Measurements from ENCODE around the gene ZNF385A. TPM values are rescaled to one million over a fixed set of nuclear protein-coding genes. Genes with fewer than 3 reads are reported as not detected.

The ZNF385A gene
- total RNA-seq, 1 experiment from 2014 or later = 17.5 TPM

- TF ChIP-seq CTCF (conservative IDR thresholded peaks at IDR 0.05; ENCODE audit: low read depth, low read length) = no peak
- no peak for TF ChIP-seq EZH2 (IDR thresholded peaks at IDR 0.05; ENCODE audit: borderline replicate concordance, low read depth, low read length, poor library complexity, severe bottlenecking)
- ChIA-PET CTCF (interaction anchor here (1.7 kb wide), 1 partner anchor 22 kb away, joined by 5 read pairs; no protein-coding TSS in a partner anchor), POLR2A (ENCODE audit: low non-redundant PET) (no interaction called here)
- DNase-seq (ENCODE audit: low spot score) = no peak
- H3K27ac ChIP-seq (ENCODE audit: low read depth, low read length, poor library complexity, severe bottlenecking) = peak overlapping the region; percentile 29
- H3K4me3 ChIP-seq (ENCODE audit: low read depth, low read length, poor library complexity, severe bottlenecking) = no peak overlapping the region
- H3K36me3 ChIP-seq (ENCODE audit: insufficient read depth, low read length, poor library complexity, severe bottlenecking) = no peaks in the 10 kb centered on the region
- intact Hi-C loops (cut with micrococcal nuclease; ENCODE audit: unreplicated experiment) = no loop called here
- no peaks in the 10 kb centered on the region for H3K9me3 ChIP-seq (ENCODE audit: low read depth, low read length, poor library complexity, severe bottlenecking)
- H3K27me3 ChIP-seq (replicated peaks; ENCODE audit: insufficient read depth, low read depth, low read length, poor library complexity) = no peaks in the 10 kb centered on the region
- H3K4me1 ChIP-seq (ENCODE audit: insufficient read depth, low read length, poor library complexity, severe bottlenecking) = peaks cover 37% of the 10 kb centered on the region
- no TSS peak for BruUV-seq (replicated peaks)
Observed at GRCh38 chr12:54421175-54421878, 36.8 kb upstream of the ZNF385A start.

- intact Hi-C loops (cut with micrococcal nuclease; ENCODE audit: unreplicated experiment) = no loop called here
- H3K36me3 ChIP-seq (ENCODE audit: insufficient read depth, low read length, poor library complexity, severe bottlenecking) = no peaks in the 10 kb centered on the region
- no peaks in the 10 kb centered on the region for H3K9me3 ChIP-seq (ENCODE audit: low read depth, low read length, poor library complexity, severe bottlenecking)
- no TSS peak for BruUV-seq (replicated peaks)
- no peak for TF ChIP-seq CTCF (conservative IDR thresholded peaks at IDR 0.05; ENCODE audit: low read depth, low read length)
- TF ChIP-seq EZH2 (IDR thresholded peaks at IDR 0.05; ENCODE audit: borderline replicate concordance, low read depth, low read length, poor library complexity, severe bottlenecking) = no peak
- DNase-seq (ENCODE audit: low spot score) = no peak
- H3K27ac ChIP-seq (ENCODE audit: low read depth, low read length, poor library complexity, severe bottlenecking) = peak overlapping the region; percentile 29
- POLR2A ChIA-PET (ENCODE audit: low non-redundant PET) = no interaction called here
- H3K27me3 ChIP-seq (replicated peaks; ENCODE audit: insufficient read depth, low read depth, low read length, poor library complexity) = no peaks in the 10 kb centered on the region
- peaks cover 41% of the 10 kb centered on the region for H3K4me1 ChIP-seq (ENCODE audit: insufficient read depth, low read length, poor library complexity, severe bottlenecking)
- CTCF ChIA-PET = interaction anchor here (1.7 kb wide), 1 partner anchor 21 kb away, joined by 5 read pairs; no protein-coding TSS in a partner anchor
- no peak overlapping the region for H3K4me3 ChIP-seq (ENCODE audit: low read depth, low read length, poor library complexity, severe bottlenecking)
Observed at GRCh38 chr12:54420766-54421144, 36.2 kb upstream of the ZNF385A start.

- CTCF ChIA-PET = interaction anchor here (1.2 to 2.4 kb wide), 2 partner anchors 20 kb away, joined by 5 to 9 read pairs; no protein-coding TSS in a partner anchor
- BruUV-seq (replicated peaks) = no TSS peak
- no peaks in the 10 kb centered on the region for H3K9me3 ChIP-seq (ENCODE audit: low read depth, low read length, poor library complexity, severe bottlenecking)
- TF ChIP-seq CTCF (conservative IDR thresholded peaks at IDR 0.05; ENCODE audit: low read depth, low read length) = no peak
- peak; percentile 69 for DNase-seq (ENCODE audit: low spot score)
- no peaks in the 10 kb centered on the region for H3K36me3 ChIP-seq (ENCODE audit: insufficient read depth, low read length, poor library complexity, severe bottlenecking)
- intact Hi-C loops (cut with micrococcal nuclease; ENCODE audit: unreplicated experiment) = no loop called here
- POLR2A ChIA-PET (ENCODE audit: low non-redundant PET) = interaction anchor here (0.5 kb wide), 1 partner anchor 82 kb away, joined by 6 read pairs; no protein-coding TSS in a partner anchor
- H3K27me3 ChIP-seq (replicated peaks; ENCODE audit: insufficient read depth, low read depth, low read length, poor library complexity) = no peaks in the 10 kb centered on the region
- H3K27ac ChIP-seq (ENCODE audit: low read depth, low read length, poor library complexity, severe bottlenecking) = peak within 1 kb of the TSS; percentile 90
- H3K4me3 ChIP-seq (ENCODE audit: low read depth, low read length, poor library complexity, severe bottlenecking) = peak within 1 kb of the TSS; percentile 94
- H3K4me1 ChIP-seq (ENCODE audit: insufficient read depth, low read length, poor library complexity, severe bottlenecking) = peaks cover 44% of the 10 kb centered on the region
Observed at GRCh38 chr12:54419088-54419887, 34.8 kb upstream of the ZNF385A start, which contains the start of gene ITGA5. ITGA5 (minus strand) TSS chr12:54419266; CDS start chr12:54419198, 68 bp downstream.

Data from A673 (cell line).